ENCODE data around the gene RNF11.

GRCh38 chr1:51231896-51232295 is 4.2 kb upstream of the RNF11 start:
- TF ChIP-seq POLR2AphosphoS5 (IDR thresholded peaks at IDR 0.05; ENCODE audit: low read depth, low read length) = no peak
- TF ChIP-seq POLR2A (IDR thresholded peaks at IDR 0.05; ENCODE audit: low read depth, low read length) = no peak
- TF ChIP-seq TAF1 (IDR thresholded peaks at IDR 0.05; ENCODE audit: borderline replicate concordance, low read depth, low read length) = no peak
